Cerebellar cortex (tissue), 1 donor: ENCODE data around the gene ABLIM3.
A peak's percentile ranks its signal among the peaks of the same experiment; 100 is the strongest.
"Not testable (repeated sequence)": the region's sequence is repeated elsewhere in the genome, so short reads cannot be mapped to it uniquely, and the experiment has no call there.

ENCODE experiments used
- DNase-seq: peaks from one replicate; pipeline ENCODE4 v3.0.0-alpha.2; 2015; ENCODE audit warnings: low spot score

The ABLIM3 gene

GRCh38 chr5:149257889-149258705, 116.8 kb downstream of the ABLIM3 start:
- no peak for DNase-seq

- DNase-seq = no peak
Observed at GRCh38 chr5:149260761-149261160, 119.5 kb downstream of the ABLIM3 start.

- no peak for DNase-seq
Observed at GRCh38 chr5:149261246-149261645, 120.0 kb downstream of the ABLIM3 start.

GRCh38 chr5:149262315-149262714, 121.0 kb downstream of the ABLIM3 start:
- no peak for DNase-seq

- DNase-seq = peak; percentile 77
Observed at GRCh38 chr5:149264439-149265067, 123.3 kb downstream of the ABLIM3 start.

GRCh38 chr5:149265068-149265465, 123.8 kb downstream of the ABLIM3 start:
- DNase-seq = no peak

GRCh38 chr5:149265597-149265996, 124.3 kb downstream of the ABLIM3 start:
- DNase-seq = no peak

- no peak for DNase-seq
Observed at GRCh38 chr5:149267241-149267973, 126.1 kb downstream of the ABLIM3 start.

- DNase-seq = peak; percentile 80
Observed at GRCh38 chr5:149268928-149269557, 127.8 kb downstream of the ABLIM3 start.

- DNase-seq = no peak
Observed at GRCh38 chr5:149271195-149271715, 130.0 kb downstream of the ABLIM3 start.

GRCh38 chr5:149271716-149272563, 130.6 kb downstream of the ABLIM3 start, which contains the start of gene AFAP1L1:
Gene AFAP1L1, plus strand, starts transcription at chr5:149271859. Its CDS starts 110 bp downstream, at chr5:149271969.
- DNase-seq = peak; percentile 23

- not testable (repeated sequence) for DNase-seq
Observed at GRCh38 chr5:149272781-149273180, 131.5 kb downstream of the ABLIM3 start.

GRCh38 chr5:149273237-149273636, 131.9 kb downstream of the ABLIM3 start:
- DNase-seq = no peak

- DNase-seq = no peak
Observed at GRCh38 chr5:149273950-149274349, 132.7 kb downstream of the ABLIM3 start.

- DNase-seq = no peak
Observed at GRCh38 chr5:149274939-149275338, 133.6 kb downstream of the ABLIM3 start.

- DNase-seq = no peak
Observed at GRCh38 chr5:149277801-149278200, 136.5 kb downstream of the ABLIM3 start.

GRCh38 chr5:149278451-149279210, 137.3 kb downstream of the ABLIM3 start:
- no peak for DNase-seq

GRCh38 chr5:149279661-149280060, 138.4 kb downstream of the ABLIM3 start:
- DNase-seq = no peak

- no peak for DNase-seq
Observed at GRCh38 chr5:149280124-149280523, 138.8 kb downstream of the ABLIM3 start.

- DNase-seq = no peak
Observed at GRCh38 chr5:149280802-149281201, 139.5 kb downstream of the ABLIM3 start.
